ENCODE measurements around the gene SRP19. TPM values are rescaled to one million over a fixed set of nuclear protein-coding genes. Genes with fewer than 3 reads are reported as not detected.

SRP19 gene
- total and polyA plus RNA-seq, 10 of the 15 experiments (the other 5 are each of a cell fraction or from before 2014, with no cell fraction given) = 43.4 to 379 (median 156) TPM

- peak; percentile 87 for TF ChIP-seq E2F8 (IDR thresholded peaks at IDR 0.05; ENCODE audit: low read depth, partially characterized antibody)
- peak; percentile 83; the same call in 1 of the 2 replicates for TF ChIP-seq TCF3 (IDR thresholded peaks at IDR 0.05; ENCODE audit: borderline replicate concordance, insufficient read depth, low read depth, low read length)
- peak; percentile 27; the same call in 1 of the 2 replicates for TF ChIP-seq FOXK2 (IDR thresholded peaks at IDR 0.05)
- peak; percentile 92 for TF ChIP-seq CBFB (IDR thresholded peaks at IDR 0.05; ENCODE audit: low read depth)
- peak; percentile 87; the same call in 1 of the 2 replicates for TF ChIP-seq RCOR1 (conservative IDR thresholded peaks at IDR 0.05; ENCODE audit: low read depth, low read length)
- peak; percentile 73; the same call in 1 of the 2 replicates for TF ChIP-seq PML (IDR thresholded peaks at IDR 0.05; ENCODE audit: low read length)
- TF ChIP-seq KDM1A (IDR thresholded peaks at IDR 0.05; ENCODE audit: borderline replicate concordance) = no peak
- peak; percentile 64; the same call in 1 of the 2 replicates for TF ChIP-seq NFYB (IDR thresholded peaks at IDR 0.05; ENCODE audit: insufficient read depth, low read depth, low read length)
- TF ChIP-seq ZBTB33 (IDR thresholded peaks at IDR 0.05) = no peak
- TF ChIP-seq RAD21 (IDR thresholded peaks at IDR 0.05; ENCODE audit: insufficient read depth, low read depth, low read length) = no peak
- TF ChIP-seq BACH1 (IDR thresholded peaks at IDR 0.05; ENCODE audit: borderline replicate concordance) = no peak
- TF ChIP-seq ZBTB40 (IDR thresholded peaks at IDR 0.05; ENCODE audit: borderline replicate concordance) = peak; percentile 97
- TF ChIP-seq ATF7 (IDR thresholded peaks at IDR 0.05; ENCODE audit: low read depth) = peak; percentile 72
- peak; percentile 42; the same call in 1 of the 2 replicates for TF ChIP-seq EED (IDR thresholded peaks at IDR 0.05; ENCODE audit: low read depth)
- TF ChIP-seq ATF2 (IDR thresholded peaks at IDR 0.05; ENCODE audit: low read length) = peak; percentile 68; the same call in 1 of the 2 replicates
- no peak for TF ChIP-seq BCLAF1 (IDR thresholded peaks at IDR 0.05)
These were observed at the start of gene SRP19 (continued) for GRCh38 chr5:112860929-112861637.

Measured in GM12878 (cell line).